Subcutaneous abdominal adipose tissue (tissue), 5 donors: ENCODE measurements around the gene HES6.

Source experiments
- H3K27ac ChIP-seq: one replicate; pipeline ENCODE4 v1.7.0; 2013; ENCODE audit warnings: low read depth, mild to moderate bottlenecking, inconsistent platforms, low read length, moderate library complexity
- H3K27me3 ChIP-seq, 5 donors: one replicate each; pipeline ENCODE4 v1.7.0; 2013; ENCODE audit warnings: low read length in 5 of 5, inconsistent platforms in 1 of 5; ENCODE audit not compliant: control insufficient read depth in 5 of 5, insufficient read depth in 4 of 5
- H3K36me3 ChIP-seq, 5 donors: one replicate each; pipeline ENCODE4 v1.7.0; 2013; ENCODE audit warnings: low read length in 5 of 5; ENCODE audit not compliant: control insufficient read depth in 5 of 5, insufficient read depth in 5 of 5
- H3K4me1 ChIP-seq, 5 donors: one replicate each; pipeline ENCODE4 v1.7.0; 2013; ENCODE audit warnings: low read length in 5 of 5, mild to moderate bottlenecking in 3 of 5, moderate library complexity in 1 of 5; ENCODE audit not compliant: control insufficient read depth in 5 of 5, insufficient read depth in 5 of 5
- H3K4me3 ChIP-seq, 5 donors: one replicate each; pipeline ENCODE4 v1.7.0; 2013; ENCODE audit warnings: low read length in 5 of 5, low read depth in 1 of 5
- H3K9ac ChIP-seq, 5 donors: one replicate each; pipeline ENCODE4 v1.7.0; 2013; ENCODE audit warnings: low read length in 5 of 5, mild to moderate bottlenecking in 4 of 5, moderate library complexity in 3 of 5
- H3K9me3 ChIP-seq, 5 donors: one replicate each; pipeline ENCODE4 v1.7.0; 2013; ENCODE audit warnings: low read length in 5 of 5; ENCODE audit not compliant: control insufficient read depth in 5 of 5
- donor health status: healthy.
- donor health status: healthy.
- donor health status: healthy.
- donor health status: healthy.
- donor health status: healthy.

Gene HES6

DNA sequence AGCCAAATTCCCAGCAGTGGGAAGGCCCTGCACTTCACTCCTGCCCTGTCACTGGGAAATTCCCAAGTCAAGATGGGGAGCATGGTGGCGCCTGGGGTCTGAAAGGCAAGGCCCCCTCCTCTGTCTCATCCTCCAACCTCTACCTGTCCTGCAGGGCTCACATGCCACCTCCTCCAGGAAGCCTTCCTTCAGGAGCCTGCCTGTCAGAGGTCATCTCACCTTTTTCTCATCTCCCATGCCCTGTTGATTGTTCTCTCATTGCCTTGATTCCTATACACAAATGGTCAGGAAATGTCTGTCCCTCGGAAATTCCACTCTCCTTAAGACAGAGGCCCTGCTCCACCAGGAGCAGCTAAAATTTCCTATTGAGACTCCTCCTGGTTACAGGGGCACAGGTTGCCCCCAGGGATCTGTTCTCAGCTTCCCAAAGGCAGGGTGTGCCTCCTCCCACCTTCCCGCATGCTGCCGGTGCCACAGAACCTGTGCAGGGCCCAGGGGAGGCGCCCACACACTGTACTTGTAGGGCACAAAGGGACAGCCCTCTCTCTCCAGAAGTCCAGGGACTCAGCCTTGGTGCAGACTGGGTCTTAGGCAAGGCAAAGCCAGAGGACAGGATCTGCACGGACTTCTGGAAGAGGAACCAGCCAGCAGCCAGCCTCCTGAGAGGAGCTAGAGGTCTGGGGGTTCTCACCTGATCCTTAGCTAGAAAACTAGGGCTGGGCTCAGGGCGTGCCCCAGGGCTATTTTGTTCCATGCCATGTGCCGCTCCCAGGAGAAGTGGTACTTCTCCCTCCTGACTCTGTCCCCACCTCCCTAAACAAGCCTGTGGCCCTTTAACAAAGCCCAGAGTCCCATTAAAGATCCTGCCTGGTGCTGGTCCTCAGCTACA lies 12.9 kb downstream of the HES6 start:
- no peaks in the 10 kb centered on the region for H3K9me3 ChIP-seq
- H3K36me3 ChIP-seq: peaks cover 0 to 3% (median 0%) of the 10 kb centered on the region in 5 donors
- H3K27me3 ChIP-seq: peaks cover 0 to 4% (median 0%) of the 10 kb centered on the region in 5 donors
- H3K4me3 ChIP-seq: no peak overlapping the region
- peaks cover 0 to 18% (median 9%) of the 10 kb centered on the region in 5 donors for H3K4me1 ChIP-seq
- H3K27ac ChIP-seq: no peak overlapping the region
- no peak overlapping the region for H3K9ac ChIP-seq

GRCh38 chr2:238225911-238226697 lies 13.7 kb downstream of the HES6 start:
- H3K27ac ChIP-seq: no peak overlapping the region
- H3K9ac ChIP-seq: no peak overlapping the region
- H3K9me3 ChIP-seq: no peaks in the 10 kb centered on the region
- H3K4me1 ChIP-seq: peaks cover 0 to 9% (median 5%) of the 10 kb centered on the region in 5 donors
- no peak overlapping the region for H3K4me3 ChIP-seq
- H3K27me3 ChIP-seq: peaks cover 0 to 4% (median 0%) of the 10 kb centered on the region in 5 donors
- peaks cover 0 to 3% (median 0%) of the 10 kb centered on the region in 5 donors for H3K36me3 ChIP-seq

DNA sequence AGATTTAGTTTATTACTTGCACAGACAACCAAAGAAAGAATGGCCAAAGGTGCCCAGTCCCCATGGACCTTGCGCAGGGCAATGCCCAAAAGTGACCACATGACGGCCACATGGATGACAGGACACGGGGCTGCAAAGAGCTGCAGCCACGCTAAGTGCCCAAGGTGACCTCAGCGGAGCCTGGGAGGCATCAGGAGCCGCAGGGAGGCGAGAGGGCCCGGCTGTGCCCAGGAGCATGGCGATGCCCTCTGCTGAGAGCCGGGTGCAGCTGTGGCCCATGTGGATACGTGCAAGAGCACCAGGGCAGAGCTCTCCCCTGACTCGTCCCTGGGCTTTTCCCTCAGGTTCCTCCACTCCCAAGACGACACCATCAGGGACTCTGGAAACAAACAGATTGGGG lies 14.7 kb downstream of the HES6 start:
- H3K4me3 ChIP-seq: no peak overlapping the region
- no peaks in the 10 kb centered on the region for H3K9me3 ChIP-seq
- H3K27me3 ChIP-seq: no peaks in the 10 kb centered on the region
- H3K36me3 ChIP-seq: peaks cover 0 to 3% (median 0%) of the 10 kb centered on the region in 5 donors
- H3K4me1 ChIP-seq: peaks cover 0 to 6% (median 0%) of the 10 kb centered on the region in 5 donors
- no peak overlapping the region for H3K9ac ChIP-seq
- no peak overlapping the region for H3K27ac ChIP-seq

GRCh38 chr2:238224356-238225035 lies 15.3 kb downstream of the HES6 start:
- Histone ChIP-seq H3K9ac (no peak overlapping the region), H3K27me3 (no peaks in the 10 kb centered on the region), H3K27ac (no peak overlapping the region), H3K36me3 (peaks cover 0 to 3% (median 0%) of the 10 kb centered on the region in 5 donors), H3K4me1 (peaks cover 0 to 6% (median 0%) of the 10 kb centered on the region in 5 donors), H3K4me3 (no peak overlapping the region), H3K9me3 (no peaks in the 10 kb centered on the region)

DNA sequence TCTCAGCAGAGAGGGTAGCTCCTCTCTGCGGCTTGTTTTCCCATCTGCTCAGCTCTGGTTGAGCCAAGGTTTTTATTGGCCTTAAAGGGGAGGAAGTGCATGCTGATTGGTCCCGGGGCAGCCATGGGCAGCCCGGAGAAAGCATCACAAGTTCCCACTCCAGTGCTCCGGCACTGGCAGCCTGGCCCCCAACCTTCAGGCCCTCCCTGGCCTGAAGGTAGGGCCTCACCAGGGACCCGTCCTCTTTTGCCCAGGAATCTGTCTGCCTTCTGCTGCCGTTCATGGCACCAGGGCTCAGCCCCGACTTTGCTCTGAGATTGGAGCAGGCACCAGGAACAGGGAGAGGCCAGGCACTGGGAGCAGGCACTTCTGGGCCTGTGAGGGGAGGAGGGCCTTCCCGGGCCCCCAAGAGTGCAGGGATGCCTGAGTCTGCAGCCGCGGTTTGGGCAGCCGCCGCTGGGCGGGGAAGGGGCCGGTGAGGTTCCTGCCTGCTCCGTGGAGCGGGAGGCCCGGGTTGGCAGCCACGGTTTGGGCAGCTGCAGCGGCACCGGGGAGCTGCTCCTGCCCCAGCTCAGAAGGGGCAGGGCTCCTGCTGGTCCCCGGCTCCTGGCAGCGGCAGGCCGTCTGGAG lies 18.8 kb downstream of the HES6 start:
- no peaks in the 10 kb centered on the region for H3K36me3 ChIP-seq
- no peak overlapping the region for H3K27ac ChIP-seq
- no peak overlapping the region for H3K9ac ChIP-seq
- peaks cover 0 to 5% (median 0%) of the 10 kb centered on the region in 5 donors for H3K4me1 ChIP-seq
- no peaks in the 10 kb centered on the region for H3K9me3 ChIP-seq
- H3K4me3 ChIP-seq: no peak overlapping the region
- peaks cover 0 to 4% (median 0%) of the 10 kb centered on the region in 5 donors for H3K27me3 ChIP-seq

- Histone ChIP-seq H3K9ac (no peak overlapping the region), H3K4me3 (no peak overlapping the region), H3K27me3 (peaks cover 0 to 7% (median 0%) of the 10 kb centered on the region in 5 donors), H3K27ac (no peak overlapping the region), H3K36me3 (no peaks in the 10 kb centered on the region), H3K4me1 (no peaks in the 10 kb centered on the region), H3K9me3 (no peaks in the 10 kb centered on the region)
Measured at GRCh38 chr2:238220274-238220891, 19.5 kb downstream of the HES6 start.

DNA sequence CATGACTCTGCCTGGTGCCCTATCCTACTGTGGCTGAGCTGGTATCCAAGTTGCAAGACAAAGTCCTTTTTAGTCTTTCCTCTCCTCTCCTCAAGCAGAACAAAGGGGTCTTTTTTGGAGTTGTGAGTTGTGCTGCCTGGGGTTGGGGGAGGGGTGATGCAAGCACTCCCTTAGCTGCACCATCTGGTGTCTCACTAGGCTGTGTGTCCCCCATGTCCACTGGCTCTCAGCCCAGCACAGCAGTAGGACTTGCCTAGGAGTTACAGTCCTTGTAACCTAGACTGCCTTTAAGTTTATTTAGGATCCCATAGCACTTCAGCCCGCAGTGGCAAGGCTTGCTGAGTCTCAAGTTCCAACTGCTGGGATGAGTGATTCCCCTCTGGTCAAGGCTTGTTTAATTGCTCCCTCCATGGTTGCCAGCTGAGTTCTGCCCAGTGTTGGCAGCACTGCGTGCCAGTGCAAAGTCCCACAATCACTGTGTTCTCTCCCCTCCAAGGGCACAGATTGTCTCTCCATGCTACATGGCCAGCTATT lies 23.1 kb downstream of the HES6 start:
- no peaks in the 10 kb centered on the region for H3K4me1 ChIP-seq
- no peak overlapping the region for H3K4me3 ChIP-seq
- H3K27me3 ChIP-seq: peaks cover 0 to 7% (median 0%) of the 10 kb centered on the region in 5 donors
- no peak overlapping the region for H3K27ac ChIP-seq
- no peak overlapping the region for H3K9ac ChIP-seq
- no peaks in the 10 kb centered on the region for H3K36me3 ChIP-seq
- H3K9me3 ChIP-seq: no peaks in the 10 kb centered on the region

DNA sequence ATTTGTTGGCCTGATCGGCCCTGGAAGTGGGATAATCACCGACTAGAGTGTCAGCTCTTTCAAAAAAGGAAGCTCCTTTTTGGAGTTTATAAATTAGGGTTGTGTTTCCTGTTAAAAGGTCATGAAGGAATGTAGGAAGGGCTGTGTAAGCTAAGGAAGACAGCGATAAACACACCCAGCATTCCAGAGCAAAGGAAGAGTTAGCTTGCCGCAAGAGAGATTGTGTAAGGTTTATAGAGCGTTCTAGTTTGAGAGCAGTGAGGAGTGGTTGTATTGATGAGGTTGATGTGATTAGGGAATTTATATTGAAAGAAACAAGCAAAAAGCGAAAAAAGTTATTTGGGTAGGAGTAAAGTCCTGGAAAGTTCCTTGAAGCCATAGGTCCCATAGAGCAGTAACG lies 32.8 kb downstream of the HES6 start:
- no peak overlapping the region for H3K4me3 ChIP-seq
- no peak overlapping the region for H3K27ac ChIP-seq
- no peaks in the 10 kb centered on the region for H3K27me3 ChIP-seq
- H3K9ac ChIP-seq: no peak overlapping the region
- no peaks in the 10 kb centered on the region for H3K36me3 ChIP-seq
- peaks cover 0 to 15% (median 13%) of the 10 kb centered on the region in 5 donors for H3K4me1 ChIP-seq
- H3K9me3 ChIP-seq: no peaks in the 10 kb centered on the region
